Neural crest cell (in vitro differentiated cells): ENCODE results near the gene GALNT13. TPM values are rescaled to one million over a fixed set of nuclear protein-coding genes. Genes with fewer than 3 reads are reported as not detected.

Experiments
- DNase-seq: peaks from one replicate; pipeline ENCODE4 v3.0.0; 2021; ENCODE audit warnings: low read depth, mixed read lengths, low spot score
- H3K27ac Mint-ChIP-seq: one replicate; pipeline ENCODE4 v1.8.0; 2021; ENCODE audit warnings: mild to moderate bottlenecking, mixed read lengths; ENCODE audit not compliant: unreplicated experiment
- H3K27me3 Mint-ChIP-seq: 2 replicates; pipeline ENCODE4 v1.8.0; 2021; ENCODE audit warnings: low read depth, mild to moderate bottlenecking, mixed read lengths
- H3K36me3 Mint-ChIP-seq: 2 replicates; pipeline ENCODE4 v1.8.0; 2021; ENCODE audit warnings: low read depth, mild to moderate bottlenecking, mixed read lengths
- H3K4me1 Mint-ChIP-seq: 2 replicates; pipeline ENCODE4 v1.8.0; 2021; ENCODE audit warnings: mixed read lengths
- H3K4me3 Mint-ChIP-seq: one replicate; pipeline ENCODE4 v1.8.0; 2021; ENCODE audit warnings: mild to moderate bottlenecking, mixed read lengths
- H3K9me3 Mint-ChIP-seq: 2 replicates; pipeline ENCODE4 v1.8.0; 2021; ENCODE audit warnings: mixed read lengths
- CTCF ChIP-seq: fragments of 200-600 bp; sonication (generic); conservative IDR thresholded peaks from 2 replicates; pipeline ENCODE4 v1.5.0; 2021; ENCODE audit warnings: antibody characterized with exemption, mild to moderate bottlenecking
- total RNA-seq: library from RNA; stranded (reverse); gene quantifications from 2 replicates; pipeline ENCODE4 v1.2.1, GENCODE V29; 2021

The GALNT13 gene
- total RNA-seq, 1 donor from 2014 or later, result 7.4 TPM

GRCh38 chr2:154097833-154098398 lies 226.2 kb downstream of the GALNT13 start:
- H3K27ac Mint-ChIP-seq, result no peak overlapping the region
- no peak overlapping the region for H3K4me3 Mint-ChIP-seq
- DNase-seq, result no peak
- no peaks in the 10 kb centered on the region for H3K27me3 Mint-ChIP-seq
- no peaks in the 10 kb centered on the region for H3K4me1 Mint-ChIP-seq
- no peaks in the 10 kb centered on the region for H3K36me3 Mint-ChIP-seq
- H3K9me3 Mint-ChIP-seq, result peaks cover 10% of the 10 kb centered on the region
- no peak for TF ChIP-seq CTCF

- no peak for TF ChIP-seq CTCF
- Mint-ChIP-seq H3K4me3 (no peak overlapping the region), H3K36me3 (peaks cover 28% of the 10 kb centered on the region), H3K4me1 (no peaks in the 10 kb centered on the region), H3K9me3 (peaks cover 20% of the 10 kb centered on the region), H3K27me3 (no peaks in the 10 kb centered on the region), H3K27ac (no peak overlapping the region)
- DNase-seq, result no peak
These were observed 249.0 kb downstream of the GALNT13 start for GRCh38 chr2:154120706-154121105.

DNA sequence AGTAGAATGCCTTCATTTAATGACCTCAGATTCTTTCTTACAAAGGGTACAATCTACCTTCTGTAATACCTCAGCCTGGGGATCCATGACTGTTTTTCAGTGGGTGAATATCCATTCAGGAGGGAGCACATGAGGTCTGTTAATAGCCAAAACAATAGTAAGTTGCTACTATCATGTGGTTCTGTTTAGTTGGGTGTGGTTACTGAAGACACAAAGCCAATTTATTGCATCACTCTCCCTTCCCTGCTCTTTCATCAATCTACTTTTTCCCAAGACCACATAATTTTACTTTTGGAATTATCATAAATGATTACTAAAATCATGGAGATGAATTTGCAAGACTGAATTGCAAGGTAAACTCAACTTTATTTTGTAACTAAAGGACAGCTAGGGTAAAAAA lies 254.2 kb downstream of the GALNT13 start:
- peaks cover 5% of the 10 kb centered on the region for H3K9me3 Mint-ChIP-seq
- H3K36me3 Mint-ChIP-seq, result peaks cover 7% of the 10 kb centered on the region
- H3K27me3 Mint-ChIP-seq, result no peaks in the 10 kb centered on the region
- TF ChIP-seq CTCF, result no peak
- DNase-seq, result no peak
- no peak overlapping the region for H3K27ac Mint-ChIP-seq
- no peaks in the 10 kb centered on the region for H3K4me1 Mint-ChIP-seq
- no peak overlapping the region for H3K4me3 Mint-ChIP-seq

DNA sequence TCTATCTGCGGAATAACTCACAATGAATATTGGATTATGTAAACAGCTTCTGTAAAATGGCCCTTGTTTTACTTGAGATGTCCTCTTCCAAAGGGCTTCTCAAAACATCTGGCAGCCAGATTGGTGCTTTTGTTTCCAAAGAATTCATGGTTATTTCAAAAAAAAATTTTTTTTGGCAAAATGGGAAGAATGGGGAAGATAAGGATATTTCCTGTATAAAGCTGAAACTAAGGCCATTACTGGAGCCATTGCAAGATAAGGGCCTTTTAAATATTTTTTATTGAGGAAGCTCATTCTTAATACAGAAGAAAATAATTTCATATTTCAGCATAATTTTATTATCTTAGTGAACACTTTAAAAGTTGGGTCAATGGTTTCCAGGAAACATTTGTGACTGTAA lies 259.1 kb downstream of the GALNT13 start:
- Mint-ChIP-seq H3K4me1 (no peaks in the 10 kb centered on the region), H3K9me3 (no peaks in the 10 kb centered on the region), H3K27ac (no peak overlapping the region), H3K4me3 (no peak overlapping the region), H3K36me3 (no peaks in the 10 kb centered on the region), H3K27me3 (no peaks in the 10 kb centered on the region)
- TF ChIP-seq CTCF, result no peak
- no peak for DNase-seq

DNA sequence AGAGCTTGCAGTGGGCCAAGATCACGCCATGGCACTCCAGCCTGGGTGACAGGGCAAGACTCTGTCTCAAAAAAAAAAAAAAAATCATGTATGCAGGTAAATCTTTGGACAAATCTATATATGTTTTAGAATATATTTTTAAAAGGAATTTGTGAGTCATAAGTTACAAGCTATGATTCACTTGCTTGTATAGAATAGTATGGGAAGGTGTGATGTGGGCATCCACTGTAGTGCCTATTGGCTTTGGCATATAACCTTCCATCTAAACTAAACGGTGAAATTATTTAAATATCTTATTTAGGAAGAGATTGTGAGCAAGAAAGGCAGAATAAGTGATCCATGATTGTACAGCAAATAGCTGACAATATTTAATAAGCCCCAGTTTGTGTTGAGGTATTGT lies 261.1 kb downstream of the GALNT13 start:
- no peak for TF ChIP-seq CTCF
- peaks cover 3% of the 10 kb centered on the region for H3K4me1 Mint-ChIP-seq
- DNase-seq, result no peak
- H3K27me3 Mint-ChIP-seq, result no peaks in the 10 kb centered on the region
- no peaks in the 10 kb centered on the region for H3K36me3 Mint-ChIP-seq
- H3K9me3 Mint-ChIP-seq, result no peaks in the 10 kb centered on the region
- no peak overlapping the region for H3K4me3 Mint-ChIP-seq
- no peak overlapping the region for H3K27ac Mint-ChIP-seq

GRCh38 chr2:154133823-154134222 lies 262.1 kb downstream of the GALNT13 start:
- no peak for TF ChIP-seq CTCF
- H3K36me3 Mint-ChIP-seq, result no peaks in the 10 kb centered on the region
- no peaks in the 10 kb centered on the region for H3K9me3 Mint-ChIP-seq
- H3K4me1 Mint-ChIP-seq, result peaks cover 5% of the 10 kb centered on the region
- DNase-seq, result no peak
- no peak overlapping the region for H3K27ac Mint-ChIP-seq
- no peak overlapping the region for H3K4me3 Mint-ChIP-seq
- H3K27me3 Mint-ChIP-seq, result no peaks in the 10 kb centered on the region
